ENCODE data around the gene FAM171A2.

- TF ChIP-seq CTCF (IDR thresholded peaks at IDR 0.05): no peak
- peak in 1 of 3 donors; percentile 30 for TF ChIP-seq POLR2A (IDR thresholded peaks at IDR 0.05)
Observed at GRCh38 chr17:44308320-44308818, 55.3 kb downstream of the FAM171A2 start, which contains the start of gene RUNDC3A.

Data from body of pancreas (tissue), 4 donors.